CD4-positive, alpha-beta T cell treated with Interleukin-10 for 1 hour (primary cell): ENCODE data around the gene DPP8.

Experiments
- DNase-seq: peaks from one replicate; pipeline ENCODE4 v3.0.0-alpha.2; 2020

Gene DPP8

GRCh38 chr15:65423150-65423975 is 94.1 kb downstream of the DPP8 start:
- DNase-seq = no peak

- DNase-seq = no peak
Observed at GRCh38 chr15:65421360-65422215, 95.9 kb downstream of the DPP8 start.

GRCh38 chr15:65420975-65421359 is 96.5 kb downstream of the DPP8 start:
- DNase-seq = no peak

- no peak for DNase-seq
Observed at GRCh38 chr15:65418596-65418995, 98.9 kb downstream of the DPP8 start.

- no peak for DNase-seq
Observed at GRCh38 chr15:65416845-65417416, 100.6 kb downstream of the DPP8 start.

- no peak for DNase-seq
Observed at GRCh38 chr15:65414841-65415621, 102.5 kb downstream of the DPP8 start.

- DNase-seq = no peak
Observed at GRCh38 chr15:65413760-65414144, 103.7 kb downstream of the DPP8 start.

GRCh38 chr15:65413051-65413759 is 104.3 kb downstream of the DPP8 start:
- no peak for DNase-seq

GRCh38 chr15:65412556-65412955 is 104.9 kb downstream of the DPP8 start:
- DNase-seq = no peak

- no peak for DNase-seq
Observed at GRCh38 chr15:65411465-65412071, 105.9 kb downstream of the DPP8 start.

GRCh38 chr15:65410972-65411371 is 106.5 kb downstream of the DPP8 start:
- no peak for DNase-seq

GRCh38 chr15:65410036-65410435 is 107.5 kb downstream of the DPP8 start:
- no peak for DNase-seq

- DNase-seq = no peak
Observed at GRCh38 chr15:65409036-65409631, 108.4 kb downstream of the DPP8 start.

- no peak for DNase-seq
Observed at GRCh38 chr15:65408324-65409035, 109.0 kb downstream of the DPP8 start.

- DNase-seq = no peak
Observed at GRCh38 chr15:65406424-65407000, 111.0 kb downstream of the DPP8 start.

GRCh38 chr15:65405791-65406423 is 111.6 kb downstream of the DPP8 start:
- no peak for DNase-seq

- no peak for DNase-seq
Observed at GRCh38 chr15:65404186-65404872, 113.2 kb downstream of the DPP8 start.

- DNase-seq = no peak
Observed at GRCh38 chr15:65402961-65403360, 114.5 kb downstream of the DPP8 start.

- no peak for DNase-seq
Observed at GRCh38 chr15:65401611-65402240, 115.8 kb downstream of the DPP8 start.
